Left lung (tissue), 10 donors: ENCODE measurements around the gene HOXC4. TPM values are rescaled to one million over a fixed set of nuclear protein-coding genes. Genes with fewer than 3 reads are reported as not detected.
"Not testable (repeated sequence)": the region's sequence is repeated elsewhere in the genome, so short reads cannot be mapped to it uniquely, and the experiment has no call there.

Experiments used
- ATAC-seq: fragments of 200-7000 bp; cut with Tn5 transposase; one replicate; pipeline ENCODE4 v1.9.1; 2020; ENCODE audit warnings: moderate library complexity
- DNase-seq, 4 donors: peaks; one replicate each; pipeline ENCODE4 v3.0.0-alpha.2; 2013 to 2020
- H3K27ac ChIP-seq, 2 donors: fragments of 200-600 bp; sonication (generic) in 1 of 2; one replicate each; pipeline versions ENCODE4 v1.5.0 to v1.8.0; 2020 to 2021
- H3K27me3 ChIP-seq, 2 donors: fragments of 200-600 bp; sonication (generic) in 1 of 2; one replicate each; pipeline versions ENCODE4 v1.5.0 to v1.8.0; 2020 to 2021
- H3K36me3 ChIP-seq, 2 donors: fragments of 200-600 bp; sonication (generic) in 1 of 2; one replicate each; pipeline versions ENCODE4 v1.5.0 to v1.8.0; 2020 to 2021
- H3K4me1 ChIP-seq, 2 donors: fragments of 200-600 bp; one replicate each; pipeline ENCODE4 v1.8.0; 2021
- H3K4me3 ChIP-seq, 2 donors: fragments of 200-600 bp; sonication (generic) in 1 of 2; one replicate each; pipeline versions ENCODE4 v1.5.0 to v1.8.0; 2020 to 2021; ENCODE audit warnings: mild to moderate bottlenecking in 1 of 2
- H3K9me3 ChIP-seq, 2 donors: fragments of 200-600 bp; sonication (generic) in 1 of 2; one replicate each; pipeline versions ENCODE4 v1.5.0 to v1.8.0; 2020 to 2021
- intact Hi-C, 2 donors: fragments of 100-400 bp; cut with DNase I; formaldehyde crosslinking; loops; one replicate each; pipeline versions ENCODE4 v1.11.2 to v1.14.2; 2022
- microRNA-seq, 2 donors: library from miRNA; unstranded; fragments of <30 nt; microRNA quantifications; one replicate each; pipeline ENCODE4, GENCODE V29; 2019
- polyA plus RNA-seq, 6 donors: library from polyadenylated mRNA; unstranded; fragments of 120-200 nt; gene quantifications; one replicate each; pipeline ENCODE4 v1.2.1, GENCODE V29; 2013; ENCODE audit not compliant: insufficient read length in 6 of 6
- total RNA-seq, 2 donors: library from RNA; stranded (reverse); fragmentation: NEBNext Ultra II Directional; extraction: Animal tissue kit (Norgen Biotek cat#: 25700); gene quantifications; one replicate each; pipeline ENCODE4 v1.2.1, GENCODE V29; 2021
- donor health status: DM: no; HTN: yes; CAD: no.
- donor health status: DM: no; HTN: no; CAD: no.

Gene HOXC4
- total and polyA plus RNA-seq, 8 donors: 0.68 to 5.2 (median 4.2) TPM

DNA sequence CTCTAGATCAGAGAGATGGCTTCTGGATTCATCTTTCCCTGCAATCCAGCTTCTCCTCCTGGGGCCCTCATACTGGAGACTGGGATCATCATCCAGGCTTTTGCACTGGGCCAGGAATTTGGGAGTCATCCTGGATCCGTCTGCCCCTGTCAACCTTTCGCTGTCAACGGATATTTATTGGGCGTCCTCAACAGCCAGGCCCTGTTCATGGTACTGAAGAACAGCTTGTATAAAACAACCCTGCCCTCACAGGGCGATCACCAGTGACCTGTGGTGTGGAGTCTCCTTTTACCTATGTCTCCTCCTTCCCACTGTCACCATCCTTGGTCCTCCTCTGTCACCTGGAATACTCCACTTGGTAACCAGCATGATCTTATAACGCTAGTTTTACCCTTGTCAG lies 48.6 kb downstream of the HOXC4 start:
- H3K36me3 ChIP-seq, H3K4me3 ChIP-seq, ATAC-seq, H3K27ac ChIP-seq, DNase-seq, H3K4me1 ChIP-seq, intact Hi-C loops, H3K9me3 ChIP-seq: not testable (repeated sequence)
- H3K27me3 ChIP-seq: peaks cover 8 to 43% of the 10 kb centered on the region in 2 donors

DNA sequence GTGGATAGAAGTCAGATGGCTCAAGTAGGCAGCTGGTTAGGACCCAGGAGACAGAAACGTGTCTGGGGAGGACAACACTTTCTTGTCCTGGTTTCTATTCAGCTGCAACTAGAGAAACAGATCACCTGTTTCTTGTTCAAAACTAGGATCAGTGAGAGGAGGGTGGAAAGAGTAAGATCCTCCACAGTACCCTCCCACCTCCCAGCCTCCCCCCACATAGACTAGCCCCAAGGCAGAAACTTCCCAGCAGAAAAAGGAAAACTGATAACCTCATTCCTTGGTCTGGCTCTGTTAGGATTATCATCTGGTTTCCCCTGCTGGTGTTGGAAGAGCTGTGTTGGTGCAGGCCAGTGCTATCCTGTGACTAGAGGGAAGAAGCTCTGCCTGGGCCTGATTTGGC lies 50.2 kb downstream of the HOXC4 start:
- H3K9me3 ChIP-seq, H3K27ac ChIP-seq, H3K4me3 ChIP-seq, ATAC-seq, H3K36me3 ChIP-seq, DNase-seq, intact Hi-C loops, H3K4me1 ChIP-seq: not testable (repeated sequence)
- peaks cover 12 to 56% of the 10 kb centered on the region in 2 donors for H3K27me3 ChIP-seq

Small RNA genes within 50 kb of the gene (microRNA-seq; reads per million reads assigned to microRNA genes)
- 6.0 to 16.1 reads per million in 2 donors for gene MIR615

Other genes starting within 250 kb of the HOXC4 start
- not detected for gene HOXC13, start 115.0 kb upstream of the HOXC4 start, total RNA-seq
- gene HOXC13, start 115.0 kb upstream of the HOXC4 start, polyA plus RNA-seq: not detected
- gene HOXC12, start 98.9 kb upstream of the HOXC4 start, total RNA-seq: not detected
- gene HOXC12, start 98.9 kb upstream of the HOXC4 start, polyA plus RNA-seq: not detected
- not detected for gene HOXC11, start 80.7 kb upstream of the HOXC4 start, total RNA-seq
- not detected for gene HOXC11, start 80.7 kb upstream of the HOXC4 start, polyA plus RNA-seq
- gene HOTAIR, start 78.9 kb upstream of the HOXC4 start, total RNA-seq: not detected
- not detected for gene HOTAIR, start 78.9 kb upstream of the HOXC4 start, polyA plus RNA-seq
- gene HOXC10, start 68.7 kb upstream of the HOXC4 start, total RNA-seq: not detected
- under 1 TPM in 5 of 6 donors, not detected in 1; 0.15 to 0.52 (median 0.31) TPM for gene HOXC10, start 68.7 kb upstream of the HOXC4 start, polyA plus RNA-seq
- under 1 TPM in 1 of 2 donors, not detected in 1; 0.32 TPM for gene HOXC9, start 53.7 kb upstream of the HOXC4 start, total RNA-seq
- under 1 TPM; 0.30 to 0.91 (median 0.59) TPM for gene HOXC9, start 53.7 kb upstream of the HOXC4 start, polyA plus RNA-seq
- gene HOXC8, start 44.9 kb upstream of the HOXC4 start, total RNA-seq: under 1 TPM in 1 of 2 donors, not detected in 1; 0.12 TPM
- gene HOXC8, start 44.9 kb upstream of the HOXC4 start, polyA plus RNA-seq: under 1 TPM; 0.09 to 0.34 (median 0.13) TPM
- gene HOXC6, start 25.4 kb upstream of the HOXC4 start, total RNA-seq: under 1 TPM; 0.93 to 0.97 TPM
- 1 to 10 TPM; 1.7 to 3.2 (median 2.5) TPM for gene HOXC6, start 25.4 kb upstream of the HOXC4 start, polyA plus RNA-seq
- gene HOXC5, start 20.8 kb upstream of the HOXC4 start, total RNA-seq: under 1 TPM; 0.18 to 0.32 TPM
- under 1 TPM; 0.11 to 0.38 (median 0.28) TPM for gene HOXC5, start 20.8 kb upstream of the HOXC4 start, polyA plus RNA-seq
- 10 to 100 TPM; 28.8 to 32.8 TPM for gene SMUG1, start 135.2 kb downstream of the HOXC4 start, total RNA-seq
- gene SMUG1, start 135.2 kb downstream of the HOXC4 start, polyA plus RNA-seq: 10 to 100 TPM; 30.2 to 33.2 (median 31.8) TPM
- 10 to 100 TPM; 69.8 to 72.2 TPM for gene CBX5, start 226.3 kb downstream of the HOXC4 start, total RNA-seq
- gene CBX5, start 226.3 kb downstream of the HOXC4 start, polyA plus RNA-seq: 100 to 1,000 TPM; 105 to 134 (median 114) TPM
- 100 to 1,000 TPM; 652 to 783 TPM for gene HNRNPA1, start 226.9 kb downstream of the HOXC4 start, total RNA-seq
- gene HNRNPA1, start 226.9 kb downstream of the HOXC4 start, polyA plus RNA-seq: 1,000 to 10,000 TPM; 3,305 to 4,346 (median 3,991) TPM
- gene NFE2, start 247.2 kb downstream of the HOXC4 start, total RNA-seq: 10 to 100 TPM in 1 of 2 donors, 1 to 10 TPM in 1; 2.9 to 21.3 TPM
- 1 to 10 TPM; 4.5 to 6.4 (median 5.7) TPM for gene NFE2, start 247.2 kb downstream of the HOXC4 start, polyA plus RNA-seq